Measurements from ENCODE around the gene ETS1. TPM values are rescaled to one million over a fixed set of nuclear protein-coding genes. Genes with fewer than 3 reads are reported as not detected.

ETS1 gene
- total RNA-seq, 3 donors from 2014 or later (not counting 1 experiment from before 2014, with no cell fraction given): 532 to 684 (median 589) TPM

DNA sequence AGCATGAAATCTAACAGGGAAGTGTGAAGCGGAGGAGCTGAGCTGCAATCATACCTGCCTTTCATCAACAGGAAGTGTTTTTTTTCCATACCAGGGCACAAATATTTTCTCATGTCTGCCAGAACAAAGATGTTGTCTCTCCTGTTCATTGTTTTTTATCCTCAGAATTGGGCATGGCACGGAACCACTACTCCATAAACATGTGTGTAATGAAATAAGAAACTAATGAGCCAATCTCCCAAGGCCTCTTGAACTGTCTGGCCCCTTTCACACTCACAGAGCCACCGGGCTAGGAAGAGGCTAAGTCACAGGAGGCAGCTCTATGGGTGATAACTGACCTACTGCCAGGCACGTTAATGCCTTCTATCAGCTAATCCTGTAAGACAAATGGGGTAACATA, 124.4 kb downstream of the ETS1 start:
- Histone ChIP-seq H3K36me3 (ENCODE audit: control insufficient read depth, insufficient read depth, low read length) (peaks cover 95% of the 10 kb centered on the region), H3K27me3 (ENCODE audit: control insufficient read depth, insufficient read depth, low read length) (no peaks in the 10 kb centered on the region), H3K4me1 (ENCODE audit: control insufficient read depth, insufficient read depth, low read length) (peaks cover 53% of the 10 kb centered on the region), H3K9me3 (ENCODE audit: control insufficient read depth, insufficient read depth, low read length) (no peaks in the 10 kb centered on the region), H3K27ac (ENCODE audit: low read length) (peak overlapping the region; percentile 67), H3K4me3 (ENCODE audit: low read length) (no peak overlapping the region)
- peaks cover 39% of the 10 kb centered on the region for H3K36me3 Mint-ChIP-seq
- H3K27me3 Mint-ChIP-seq (ENCODE audit: low read depth in 2 of 2): no peaks in the 10 kb centered on the region
- peak in 2 of 3 donors; percentile 19 to 41 for ATAC-seq
- peak in 1 of 2 donors; percentile 61 for DNase-seq
- peak overlapping the region; percentile 47 for H3K4me3 Mint-ChIP-seq
- H3K27ac Mint-ChIP-seq: peak overlapping the region; percentile 98 to 99
- intact Hi-C loops (cut with micrococcal nuclease): no loop called here
- 45% methylated on average over 4 of the region's 4 CpGs for WGBS (ENCODE audit: insufficient coverage)
- TF ChIP-seq, protein P1, sequence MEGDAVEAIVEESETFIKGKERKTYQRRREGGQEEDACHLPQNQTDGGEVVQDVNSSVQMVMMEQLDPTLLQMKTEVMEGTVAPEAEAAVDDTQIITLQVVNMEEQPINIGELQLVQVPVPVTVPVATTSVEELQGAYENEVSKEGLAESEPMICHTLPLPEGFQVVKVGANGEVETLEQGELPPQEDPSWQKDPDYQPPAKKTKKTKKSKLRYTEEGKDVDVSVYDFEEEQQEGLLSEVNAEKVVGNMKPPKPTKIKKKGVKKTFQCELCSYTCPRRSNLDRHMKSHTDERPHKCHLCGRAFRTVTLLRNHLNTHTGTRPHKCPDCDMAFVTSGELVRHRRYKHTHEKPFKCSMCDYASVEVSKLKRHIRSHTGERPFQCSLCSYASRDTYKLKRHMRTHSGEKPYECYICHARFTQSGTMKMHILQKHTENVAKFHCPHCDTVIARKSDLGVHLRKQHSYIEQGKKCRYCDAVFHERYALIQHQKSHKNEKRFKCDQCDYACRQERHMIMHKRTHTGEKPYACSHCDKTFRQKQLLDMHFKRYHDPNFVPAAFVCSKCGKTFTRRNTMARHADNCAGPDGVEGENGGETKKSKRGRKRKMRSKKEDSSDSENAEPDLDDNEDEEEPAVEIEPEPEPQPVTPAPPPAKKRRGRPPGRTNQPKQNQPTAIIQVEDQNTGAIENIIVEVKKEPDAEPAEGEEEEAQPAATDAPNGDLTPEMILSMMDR (IDR thresholded peaks at IDR 0.05): no peak
- peaks cover 84 to 87% of the 10 kb centered on the region in 2 donors for H3K4me1 Mint-ChIP-seq
- H3K9me3 Mint-ChIP-seq: no peaks in the 10 kb centered on the region

DNA sequence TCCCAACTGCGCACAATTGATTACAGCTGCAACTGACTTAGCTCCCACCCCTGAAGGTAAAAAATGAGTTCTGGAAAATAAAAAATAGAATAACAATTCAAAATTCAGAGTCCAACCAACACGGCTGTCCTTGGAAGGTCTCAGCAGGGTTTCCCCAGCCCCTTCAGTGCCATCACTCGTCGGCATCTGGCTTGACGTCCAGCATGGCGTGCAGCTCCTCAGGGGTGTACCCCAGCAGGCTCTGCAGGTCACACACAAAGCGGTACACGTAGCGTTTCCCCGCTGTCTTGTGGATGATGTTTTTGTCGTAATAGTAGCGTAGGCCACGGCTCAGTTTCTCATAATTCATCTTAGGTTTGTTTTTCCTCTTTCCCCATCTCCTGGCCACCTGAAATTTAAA, 125.2 kb downstream of the ETS1 start:
- no peak overlapping the region for H3K4me3 ChIP-seq (ENCODE audit: low read length)
- Mint-ChIP-seq H3K4me1 (peaks cover 81 to 82% of the 10 kb centered on the region in 2 donors), H3K4me3 (peak overlapping the region; percentile 47)

DNA sequence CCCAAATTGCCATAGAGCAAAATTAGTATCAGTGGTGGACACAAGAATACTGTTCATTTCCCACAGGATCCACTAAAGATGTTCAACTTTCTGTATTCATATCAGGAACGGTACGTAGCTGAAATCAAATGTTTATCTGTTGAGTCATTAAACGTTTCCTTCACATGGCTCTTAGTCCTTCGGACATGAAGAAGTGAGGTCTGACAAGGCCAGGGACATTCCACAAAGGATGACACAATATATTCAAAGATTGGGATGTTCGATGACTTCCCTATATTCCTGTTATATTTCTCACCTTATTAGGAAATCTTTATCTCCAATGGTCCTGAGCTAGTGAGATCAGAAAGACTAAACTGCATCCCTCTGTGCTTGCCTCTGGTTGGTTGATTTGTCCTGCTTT, 129.0 kb downstream of the ETS1 start:
- H3K4me1 ChIP-seq (ENCODE audit: control insufficient read depth, insufficient read depth, low read length): peaks cover 15% of the 10 kb centered on the region
- H3K4me1 Mint-ChIP-seq: peaks cover 70 to 78% of the 10 kb centered on the region in 2 donors
- H3K36me3 ChIP-seq (ENCODE audit: control insufficient read depth, insufficient read depth, low read length): peaks cover 83% of the 10 kb centered on the region
- peaks cover 61% of the 10 kb centered on the region for H3K36me3 Mint-ChIP-seq
- ATAC-seq: no peak
- H3K4me3 Mint-ChIP-seq: no peak overlapping the region
- H3K27ac ChIP-seq (ENCODE audit: low read length): no peak overlapping the region
- no peak overlapping the region for H3K4me3 ChIP-seq (ENCODE audit: low read length)
- H3K27me3 ChIP-seq (ENCODE audit: control insufficient read depth, insufficient read depth, low read length): no peaks in the 10 kb centered on the region
- H3K27ac Mint-ChIP-seq: peak overlapping the region; percentile 98 to 99
- intact Hi-C loops (cut with micrococcal nuclease): no loop called here
- no peak for DNase-seq
- no peaks in the 10 kb centered on the region for H3K27me3 Mint-ChIP-seq (ENCODE audit: low read depth in 2 of 2)
- 94% methylated on average over 5 of the region's 5 CpGs for WGBS (ENCODE audit: insufficient coverage)
- TF ChIP-seq, protein P1 (IDR thresholded peaks at IDR 0.05): no peak
- H3K9me3 ChIP-seq (ENCODE audit: control insufficient read depth, insufficient read depth, low read length): no peaks in the 10 kb centered on the region
- H3K9me3 Mint-ChIP-seq: no peaks in the 10 kb centered on the region

More for the DNA sequence above, 125.2 kb downstream of the ETS1 start:
- 94% methylated on average over 10 of the region's 13 CpGs for WGBS (ENCODE audit: insufficient coverage)
- DNase-seq (peak in 1 of 2 donors; percentile 19), ATAC-seq (no peak)
- peaks cover 95% of the 10 kb centered on the region for H3K36me3 ChIP-seq (ENCODE audit: control insufficient read depth, insufficient read depth, low read length)
- Mint-ChIP-seq H3K27ac (peak overlapping the region; percentile 98 to 99), H3K27me3 (ENCODE audit: low read depth in 2 of 2) (no peaks in the 10 kb centered on the region), H3K36me3 (peaks cover 43% of the 10 kb centered on the region), H3K9me3 (no peaks in the 10 kb centered on the region)
- H3K9me3 ChIP-seq (ENCODE audit: control insufficient read depth, insufficient read depth, low read length): no peaks in the 10 kb centered on the region
- TF ChIP-seq, protein P1 (IDR thresholded peaks at IDR 0.05): no peak
- peak overlapping the region; percentile 67 for H3K27ac ChIP-seq (ENCODE audit: low read length)
- peaks cover 45% of the 10 kb centered on the region for H3K4me1 ChIP-seq (ENCODE audit: control insufficient read depth, insufficient read depth, low read length)
- H3K27me3 ChIP-seq (ENCODE audit: control insufficient read depth, insufficient read depth, low read length): no peaks in the 10 kb centered on the region
- intact Hi-C loops (cut with micrococcal nuclease): no loop called here

DNA sequence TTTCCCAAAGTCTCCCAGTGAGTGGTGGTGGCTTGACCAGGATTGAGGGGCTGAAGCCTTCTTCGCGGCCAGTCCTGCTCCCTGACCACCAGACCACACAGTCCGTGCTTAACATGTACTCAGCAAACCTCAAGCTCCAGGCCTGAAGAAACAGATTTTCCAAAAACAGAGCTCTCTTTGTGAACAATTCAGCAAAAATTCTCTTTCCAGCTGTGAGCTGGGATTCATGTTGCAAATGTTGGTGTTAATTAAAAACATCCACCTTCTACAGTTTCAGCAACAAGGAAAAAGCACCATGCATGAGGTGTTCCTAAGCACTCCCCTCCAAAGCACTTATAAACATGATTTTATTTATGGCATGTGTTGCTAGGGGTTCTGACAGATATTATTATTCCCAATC, 129.5 kb downstream of the ETS1 start:
- no peak overlapping the region for H3K27ac ChIP-seq (ENCODE audit: low read length)
- TF ChIP-seq, protein P1 (IDR thresholded peaks at IDR 0.05): no peak
- WGBS (ENCODE audit: insufficient coverage): 89% methylated on average over 3 of the region's 3 CpGs
- H3K36me3 ChIP-seq (ENCODE audit: control insufficient read depth, insufficient read depth, low read length): peaks cover 79% of the 10 kb centered on the region
- H3K27me3 ChIP-seq (ENCODE audit: control insufficient read depth, insufficient read depth, low read length): no peaks in the 10 kb centered on the region
- no peaks in the 10 kb centered on the region for H3K9me3 Mint-ChIP-seq
- H3K4me3 ChIP-seq (ENCODE audit: low read length): no peak overlapping the region
- DNase-seq (no peak), ATAC-seq (no peak)
- peaks cover 69 to 75% of the 10 kb centered on the region in 2 donors for H3K4me1 Mint-ChIP-seq
- H3K36me3 Mint-ChIP-seq: peaks cover 57% of the 10 kb centered on the region
- intact Hi-C loops (cut with micrococcal nuclease): no loop called here
- peaks cover 11% of the 10 kb centered on the region for H3K4me1 ChIP-seq (ENCODE audit: control insufficient read depth, insufficient read depth, low read length)
- H3K4me3 Mint-ChIP-seq: no peak overlapping the region
- H3K27ac Mint-ChIP-seq: peak overlapping the region; percentile 98 to 99
- H3K27me3 Mint-ChIP-seq (ENCODE audit: low read depth in 2 of 2): no peaks in the 10 kb centered on the region
- no peaks in the 10 kb centered on the region for H3K9me3 ChIP-seq (ENCODE audit: control insufficient read depth, insufficient read depth, low read length)
